ENCODE measurements around the gene MOV10.

MOV10 gene

GRCh38 chr1:112674986-112675727, 698 bp downstream of the MOV10 start:
- DNase-seq, result peak; percentile 46

GRCh38 chr1:112675728-112676381, 1.4 kb downstream of the MOV10 start:
- no peak for DNase-seq

GRCh38 chr1:112676543-112676942, 2.1 kb downstream of the MOV10 start:
- DNase-seq, result no peak

- no peak for DNase-seq
Measured at GRCh38 chr1:112677501-112677900, 3.0 kb downstream of the MOV10 start.

- no peak for DNase-seq
Measured at GRCh38 chr1:112678605-112679004, 4.1 kb downstream of the MOV10 start.

- no peak for DNase-seq
Measured at GRCh38 chr1:112685913-112686312, 11.5 kb downstream of the MOV10 start.

- DNase-seq, result no peak
Measured at GRCh38 chr1:112686417-112686816, 12.0 kb downstream of the MOV10 start.

GRCh38 chr1:112686835-112687234, 12.4 kb downstream of the MOV10 start:
- no peak for DNase-seq

GRCh38 chr1:112687361-112687760, 12.9 kb downstream of the MOV10 start:
- DNase-seq, result no peak

GRCh38 chr1:112687785-112688496, 13.5 kb downstream of the MOV10 start:
- DNase-seq, result no peak

GRCh38 chr1:112688781-112689193, 14.3 kb downstream of the MOV10 start:
- no peak for DNase-seq

GRCh38 chr1:112689196-112689841, 14.9 kb downstream of the MOV10 start:
- DNase-seq, result no peak

- DNase-seq, result no peak
Measured at GRCh38 chr1:112689842-112690237, 15.4 kb downstream of the MOV10 start.

- no peak for DNase-seq
Measured at GRCh38 chr1:112692681-112693080, 18.2 kb downstream of the MOV10 start.

- DNase-seq, result no peak
Measured at GRCh38 chr1:112693821-112694220, 19.4 kb downstream of the MOV10 start.

- no peak for DNase-seq
Measured at GRCh38 chr1:112694363-112694929, 20.0 kb downstream of the MOV10 start.

- DNase-seq, result no peak
Measured at GRCh38 chr1:112695276-112695675, 20.8 kb downstream of the MOV10 start.

- no peak for DNase-seq
Measured at GRCh38 chr1:112696578-112697314, 22.3 kb downstream of the MOV10 start.

- no peak for DNase-seq
Measured at GRCh38 chr1:112697781-112698201, 23.3 kb downstream of the MOV10 start.

- DNase-seq, result peak; percentile 76
Measured at GRCh38 chr1:112698366-112699310, 24.2 kb downstream of the MOV10 start.
